AG10803 (cell line): ENCODE results near the gene ARHGEF40.

Source experiments
- DNase-seq: peaks from one replicate; pipeline ENCODE4 v3.0.0; 2010; ENCODE audit warnings: low read depth
- H3K4me3 ChIP-seq: 2 replicates; pipeline ENCODE4 v1.5.1; 2011; ENCODE audit warnings: mild to moderate bottlenecking, low read length, control low read depth
- CTCF ChIP-seq: conservative IDR thresholded peaks from 2 replicates; pipeline ENCODE4 v1.5.1; 2011; ENCODE audit warnings: mild to moderate bottlenecking, low read length, control low read depth, inconsistent platforms

ARHGEF40 gene

GRCh38 chr14:21070083-21070609 lies at the start of gene ARHGEF40:
ARHGEF40 (plus strand) TSS chr14:21070304; CDS start chr14:21070397, 93 bp downstream.
- DNase-seq = peak; percentile 56
- TF ChIP-seq CTCF = no peak
- H3K4me3 ChIP-seq = peak within 1 kb of the TSS; percentile 72

- DNase-seq = no peak
- H3K4me3 ChIP-seq = no peak overlapping the region
- TF ChIP-seq CTCF = no peak
Measured at GRCh38 chr14:21020977-21021545, 49.0 kb upstream of the ARHGEF40 start.

GRCh38 chr14:21022686-21023085 lies 47.4 kb upstream of the ARHGEF40 start:
- DNase-seq = no peak
- no peak overlapping the region for H3K4me3 ChIP-seq
- TF ChIP-seq CTCF = no peak

- no peak for TF ChIP-seq CTCF
- H3K4me3 ChIP-seq = no peak overlapping the region
- DNase-seq = no peak
Measured at GRCh38 chr14:21023174-21023573, 46.9 kb upstream of the ARHGEF40 start.

GRCh38 chr14:21023817-21024584 lies 46.1 kb upstream of the ARHGEF40 start:
- no peak for DNase-seq
- TF ChIP-seq CTCF = no peak
- H3K4me3 ChIP-seq = no peak overlapping the region

- no peak for TF ChIP-seq CTCF
- H3K4me3 ChIP-seq = peak within 1 kb of the TSS; percentile 49
- DNase-seq = no peak
Measured at GRCh38 chr14:21024585-21025370, 45.3 kb upstream of the ARHGEF40 start, which contains the start of gene NDRG2. NDRG2 (minus strand) TSS chr14:21025061; CDS start chr14:21023315, 1,746 bp downstream.
